Right ventricle myocardium inferior (tissue), 1 donor: Measurements from ENCODE around the gene SC5D. TPM values are rescaled to one million over a fixed set of nuclear protein-coding genes. Genes with fewer than 3 reads are reported as not detected.

Source experiments
- ATAC-seq: fragments of 200-7000 bp; cut with Tn5 transposase; one replicate; pipeline ENCODE4 v1.9.1; 2020; ENCODE audit warnings: mild to moderate bottlenecking, moderate library complexity
- DNase-seq: peaks from one replicate; pipeline ENCODE4 v3.0.0; 2021; ENCODE audit errors: missing footprints
- intact Hi-C: fragments of 100-400 bp; cut with DNase I; formaldehyde crosslinking; loops from one replicate; pipeline ENCODE4 v1.11.0; 2022
- total RNA-seq: library from RNA; stranded (reverse); fragmentation: NEBNext Ultra II Directional; extraction: Animal tissue kit (Norgen Biotek cat#: 25700); gene quantifications from one replicate; pipeline ENCODE4 v1.2.1, GENCODE V29; 2021
- donor health status: DM: no; HTN: yes; CAD: no; lungs with severe emphysema.

SC5D gene
- total RNA-seq, 1 donor from 2014 or later, result 24.4 TPM

- intact Hi-C loops, result no loop called here
- peak; percentile 51 for ATAC-seq
- no peak for DNase-seq
Measured at GRCh38 chr11:121347813-121348212, 55.2 kb downstream of the SC5D start.

- DNase-seq (no peak), ATAC-seq (no peak)
- intact Hi-C loops, result no loop called here
Measured at GRCh38 chr11:121348220-121348875, 55.8 kb downstream of the SC5D start.

GRCh38 chr11:121349790-121350189, 57.2 kb downstream of the SC5D start:
- intact Hi-C loops, result no loop called here
- no peak for ATAC-seq
- no peak for DNase-seq

GRCh38 chr11:121350314-121351082, 57.9 kb downstream of the SC5D start:
- DNase-seq (no peak), ATAC-seq (no peak)
- intact Hi-C loops, result no loop called here

GRCh38 chr11:121351083-121351630, 58.6 kb downstream of the SC5D start:
- ATAC-seq (no peak), DNase-seq (no peak)
- intact Hi-C loops, result no loop called here

GRCh38 chr11:121352251-121352891, 59.8 kb downstream of the SC5D start:
- intact Hi-C loops, result no loop called here
- no peak for DNase-seq
- peak; percentile 63 for ATAC-seq

GRCh38 chr11:121354192-121354591, 61.6 kb downstream of the SC5D start:
- ATAC-seq, result no peak
- no peak for DNase-seq
- intact Hi-C loops, result no loop called here

- ATAC-seq (no peak), DNase-seq (no peak)
- intact Hi-C loops, result no loop called here
Measured at GRCh38 chr11:121356357-121356756, 63.8 kb downstream of the SC5D start.

Other genes starting within 250 kb of the SC5D start
- gene TECTA, start 191.5 kb upstream of the SC5D start, total RNA-seq, result 0.78 TPM
- 6.1 TPM for gene SORL1, start 159.5 kb downstream of the SC5D start, total RNA-seq